ENCODE results near the gene ZNF275.
"Not testable (repeated sequence)": the region's sequence is repeated elsewhere in the genome, so short reads cannot be mapped to it uniquely, and the experiment has no call there.

The ZNF275 gene

GRCh38 chrX:153333821-153334653, at the start of gene ZNF275:
Gene ZNF275 (plus strand): TSS chrX:153334153. CDS start chrX:153336680, 2,527 bp downstream.
- DNase-seq = peak; percentile 77 to 78

GRCh38 chrX:153285678-153286077, 48.3 kb upstream of the ZNF275 start:
- not testable (repeated sequence) for DNase-seq

GRCh38 chrX:153288807-153289206, 45.1 kb upstream of the ZNF275 start:
- DNase-seq = not testable (repeated sequence)

- not testable (repeated sequence) for DNase-seq
Observed at GRCh38 chrX:153293485-153294071, 40.4 kb upstream of the ZNF275 start.

- DNase-seq = no peak
Observed at GRCh38 chrX:153297376-153297775, 36.6 kb upstream of the ZNF275 start.

GRCh38 chrX:153299855-153300254, 34.1 kb upstream of the ZNF275 start:
- DNase-seq = no peak

- DNase-seq = no peak
Observed at GRCh38 chrX:153301746-153302145, 32.2 kb upstream of the ZNF275 start.

- no peak for DNase-seq
Observed at GRCh38 chrX:153302796-153303195, 31.2 kb upstream of the ZNF275 start.

GRCh38 chrX:153303276-153304262, 30.4 kb upstream of the ZNF275 start:
- DNase-seq = no peak

- DNase-seq = no peak
Observed at GRCh38 chrX:153304988-153305736, 28.8 kb upstream of the ZNF275 start.

GRCh38 chrX:153305972-153306371, 28.0 kb upstream of the ZNF275 start:
- no peak for DNase-seq

GRCh38 chrX:153306527-153307115, 27.3 kb upstream of the ZNF275 start:
- DNase-seq = no peak

- no peak for DNase-seq
Observed at GRCh38 chrX:153307276-153308178, 26.4 kb upstream of the ZNF275 start.

GRCh38 chrX:153310901-153311300, 23.1 kb upstream of the ZNF275 start:
- DNase-seq = no peak

- DNase-seq = no peak
Observed at GRCh38 chrX:153312041-153312440, 21.9 kb upstream of the ZNF275 start.

- DNase-seq = no peak
Observed at GRCh38 chrX:153312842-153313241, 21.1 kb upstream of the ZNF275 start.

GRCh38 chrX:153317306-153317705, 16.6 kb upstream of the ZNF275 start:
- DNase-seq = no peak

- DNase-seq = no peak
Observed at GRCh38 chrX:153317996-153318722, 15.8 kb upstream of the ZNF275 start.

- DNase-seq = no peak
Observed at GRCh38 chrX:153318811-153319210, 15.1 kb upstream of the ZNF275 start.
